K562 (cell line): ENCODE data around the gene KCNJ12. TPM values are rescaled to one million over a fixed set of nuclear protein-coding genes. Genes with fewer than 3 reads are reported as not detected.
"Not testable (repeated sequence)": the region's sequence is repeated elsewhere in the genome, so short reads cannot be mapped to it uniquely, and the experiment has no call there.

Source experiments
- ATAC-seq: fragments of 200-7000 bp; cut with Tn5 transposase; 3 replicates; pipeline ENCODE4 v1.9.1; 2020; ENCODE audit warnings: moderate library complexity
- BruUV-seq: library from RNA; stranded (reverse); fragments of 400-500 nt; replicated peaks from 2 replicates; lab custom pipeline; 2021; lab: Mats Ljungman, UMichigan
- CTCF ChIA-PET: fragments of 300-600 bp; formaldehyde crosslinking; extraction: SDS; loops from one replicate; lab custom pipeline; 2021; ENCODE audit warnings: low intra/inter-chr PET ratio; lab: Yijun Ruan, JAX
- POLR2A ChIA-PET: fragments of 300-600, 350-650 bp; sonication (Branson Sonifier 250); formaldehyde crosslinking; extraction: SDS; loops from one replicate; lab custom pipeline; 2021; ENCODE audit warnings: antibody characterized with exemption, inconsistent platforms; lab: Yijun Ruan, JAX
- DNase-seq, 4 experiments: peaks; one replicate each; pipeline versions ENCODE4 v3.0.0 to v3.0.0-alpha.2; 2011 to 2018; ENCODE audit warnings: low spot score in 3 of 4, mixed read lengths in 3 of 4; ENCODE audit errors: extremely low read depth in 1 of 4
- FAIRE-seq: peaks from 2 replicates; lab custom pipeline; 2011; peaks lifted over from hg19 to GRCh38; lab: Jason Lieb, UNC
- H2AFZ ChIP-seq: 2 replicates; pipeline ENCODE4 v1.6.0; 2011; ENCODE audit warnings: low read depth, low read length, control low read depth, inconsistent platforms
- H3K27ac ChIP-seq: fragments of 200-600 bp; 3 replicates; pipeline ENCODE4 v1.8.0; 2011; ENCODE audit warnings: low read depth, mild to moderate bottlenecking, control low read depth, inconsistent platforms, low read length, moderate library complexity, mixed read lengths; ENCODE audit errors: extremely low read depth
- H3K27me3 ChIP-seq, 2 experiments: fragments of 300-600 bp in 1 of 2; 2 replicates in 1 of 2; 3 replicates in 1 of 2; pipeline versions ENCODE4 v1.6.0 to v1.8.0; 2011; ENCODE audit warnings: inconsistent platforms in 2 of 2, low read length in 2 of 2, mild to moderate bottlenecking in 1 of 2, mixed read lengths in 1 of 2, moderate library complexity in 1 of 2; ENCODE audit not compliant: control insufficient read depth in 2 of 2, insufficient read depth in 2 of 2
- H3K36me3 ChIP-seq: fragments of 300-600 bp; 3 replicates; pipeline ENCODE4 v1.8.0; 2011; ENCODE audit warnings: mild to moderate bottlenecking, low read length, inconsistent platforms; ENCODE audit not compliant: control insufficient read depth, insufficient read depth
- H3K4me1 ChIP-seq, 2 experiments: fragments of 200-600 bp in 1 of 2; replicated peaks in 1 of 2; 2 replicates in 1 of 2; 3 replicates in 1 of 2; pipeline versions ENCODE4 v1.5.1 to v1.8.0; 2011; ENCODE audit warnings: inconsistent platforms in 2 of 2, low read length in 2 of 2, mild to moderate bottlenecking in 1 of 2, mixed read lengths in 1 of 2, moderate library complexity in 1 of 2; ENCODE audit not compliant: control insufficient read depth in 2 of 2, insufficient read depth in 2 of 2
- H3K4me2 ChIP-seq: 2 replicates; pipeline ENCODE4 v1.6.1; 2011; ENCODE audit warnings: low read length, control low read depth, inconsistent platforms, mixed read lengths; ENCODE audit not compliant: insufficient read depth
- H3K4me3 ChIP-seq: fragments of 200-600 bp; sonication (generic), shearing (Covaris generic); 2 replicates; pipeline ENCODE4 v1.5.1; 2016; ENCODE audit warnings: control low read depth, inconsistent platforms
- H3K79me2 ChIP-seq: fragments of 200-600 bp; 3 replicates; pipeline ENCODE4 v1.8.0; 2011; ENCODE audit warnings: low read length, inconsistent platforms; ENCODE audit not compliant: control insufficient read depth, insufficient read depth
- H3K9ac ChIP-seq, 2 experiments: 2 replicates each; pipeline versions ENCODE4 v1.6.0 to v1.6.1; 2011; ENCODE audit warnings: low read depth in 2 of 2, low read length in 2 of 2, control low read depth in 1 of 2, inconsistent platforms in 1 of 2, mild to moderate bottlenecking in 1 of 2, mixed read lengths in 1 of 2; ENCODE audit not compliant: insufficient read depth in 1 of 2
- H3K9me1 ChIP-seq: one replicate; pipeline ENCODE4 v1.6.0; 2011; ENCODE audit warnings: inconsistent platforms, mild to moderate bottlenecking, low read length, moderate library complexity; ENCODE audit not compliant: control insufficient read depth, insufficient read depth
- H3K9me3 ChIP-seq: replicated peaks from 2 replicates; pipeline ENCODE4 v1.5.1; 2011; ENCODE audit warnings: low read depth, low read length, inconsistent platforms; ENCODE audit not compliant: control insufficient read depth, insufficient read depth
- H4K20me1 ChIP-seq: replicated peaks from 2 replicates; pipeline ENCODE4 v1.6.1; 2011; ENCODE audit warnings: low read length, inconsistent platforms, mixed read lengths; ENCODE audit not compliant: control insufficient read depth, insufficient read depth
- WGBS: fragments of 100-300 bp; shearing (Covaris generic); methylation state at CpG from one replicate; pipeline ENCODE4 v1.1.6; 2016; ENCODE audit warnings: low coverage, mixed read lengths; ENCODE audit not compliant: insufficient coverage; ENCODE audit errors: missing lambda C conversion rate; 5-methylcytosine and 5-hydroxymethylcytosine counted together
- in situ Hi-C: fragments of 300-500 bp; cut with MboI; formaldehyde crosslinking; loops from 4 replicates; pipeline ENCODE4 v1.15.0; 2018; ENCODE audit warnings: inconsistent platforms, mixed read lengths
- intact Hi-C: fragments of 100-400 bp; cut with micrococcal nuclease; formaldehyde crosslinking; loops from 2 replicates; pipeline ENCODE4 v1.14.2; 2022
- polyA plus RNA-seq, 8 experiments: library from polyadenylated mRNA; depleted of rRNA in 4 of 8; stranded (reverse) in 5 of 8; unstranded in 3 of 8; fragments of >200 nt; fragmentation: Nextera tagmentation in 2 of 8; fragmentation: Illumina TruSeq in 1 of 8; extraction: Ambion mirVana in 2 of 8; extraction: Trizol in 1 of 8; gene quantifications; 2 replicates each; pipeline versions ENCODE4 v1.2.1 to v1.2.3, GENCODE V29; 2011 to 2014; ENCODE audit warnings: inconsistent platforms in 1 of 8, missing spikeins in 1 of 8
- total RNA-seq, 7 experiments: library from RNA; depleted of rRNA in 6 of 7; stranded (reverse); fragments of >200 nt in 6 of 7; fragmentation: Illumina TruSeq in 2 of 7; extraction: Trizol in 2 of 7; gene quantifications; 2 replicates each; pipeline versions ENCODE4 v1.2.1 to v1.2.3, GENCODE V29; 2011 to 2021; ENCODE audit warnings: low replicate concordance in 1 of 7

Gene KCNJ12
- total and polyA plus RNA-seq, 9 of the 15 experiments (the other 6 are each of a cell fraction or from before 2014, with no cell fraction given) = 0.02 TPM; not detected in 8

- 3% methylated on average over 12 of the region's 26 CpGs for WGBS
- H3K9me3 ChIP-seq, H3K4me1 ChIP-seq, H3K79me2 ChIP-seq, H3K4me2 ChIP-seq, H4K20me1 ChIP-seq, H3K9ac ChIP-seq, BruUV-seq, CTCF ChIA-PET, H3K9me1 ChIP-seq, H3K4me3 ChIP-seq, ATAC-seq, POLR2A ChIA-PET, FAIRE-seq, H3K27me3 ChIP-seq, H3K36me3 ChIP-seq, H2AFZ ChIP-seq, intact Hi-C loops, H3K27ac ChIP-seq, DNase-seq: not testable (repeated sequence)
- in situ Hi-C loops = loop anchor here (25.0 kb wide), 1 partner anchor 682 kb away; no protein-coding TSS in a partner anchor
Observed at GRCh38 chr17:21404956-21405731, 29.0 kb downstream of the KCNJ12 start.

DNA sequence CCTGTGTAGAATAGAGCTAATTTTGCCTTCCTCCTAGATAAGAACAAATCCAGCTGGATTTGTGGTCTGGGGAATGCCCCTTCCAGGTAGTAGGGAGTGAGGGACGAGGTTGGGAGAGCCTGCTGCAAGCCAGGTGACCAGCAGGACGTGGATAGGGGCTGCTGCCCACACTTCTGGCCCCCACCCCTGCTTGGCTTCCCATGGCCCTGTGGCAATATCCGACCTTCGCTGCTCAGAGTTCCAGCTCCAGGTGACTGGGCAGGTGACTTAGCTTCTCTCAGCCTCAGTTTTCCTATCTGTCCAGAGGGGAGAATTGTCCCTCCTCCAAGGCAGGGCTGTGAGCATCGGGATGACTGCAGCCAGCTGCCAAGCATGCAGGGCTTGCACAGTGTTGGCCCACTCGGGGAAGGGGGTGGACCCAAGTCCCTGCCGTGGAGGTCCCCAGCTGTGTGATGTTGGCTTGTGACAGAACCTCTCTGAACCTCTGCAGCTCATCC, 29.8 kb downstream of the KCNJ12 start:
- ATAC-seq, H3K27ac ChIP-seq, H3K4me3 ChIP-seq, H3K79me2 ChIP-seq, H3K4me2 ChIP-seq, DNase-seq, intact Hi-C loops, H3K9ac ChIP-seq, BruUV-seq, H3K27me3 ChIP-seq, FAIRE-seq, H3K4me1 ChIP-seq, H4K20me1 ChIP-seq, POLR2A ChIA-PET, CTCF ChIA-PET, H3K36me3 ChIP-seq, H2AFZ ChIP-seq, H3K9me1 ChIP-seq, H3K9me3 ChIP-seq: not testable (repeated sequence)
- 1% methylated on average over 7 of the region's 7 CpGs for WGBS
- in situ Hi-C loops = loop anchor here (25.0 kb wide), 1 partner anchor 681 kb away; no protein-coding TSS in a partner anchor

GRCh38 chr17:21406616-21407404, 30.7 kb downstream of the KCNJ12 start:
- H3K9me3 ChIP-seq, POLR2A ChIA-PET, DNase-seq, intact Hi-C loops, H2AFZ ChIP-seq, ATAC-seq, H4K20me1 ChIP-seq, H3K4me3 ChIP-seq, H3K36me3 ChIP-seq, BruUV-seq, H3K9me1 ChIP-seq, H3K4me1 ChIP-seq, FAIRE-seq, H3K4me2 ChIP-seq, CTCF ChIA-PET, H3K79me2 ChIP-seq, H3K27ac ChIP-seq, H3K27me3 ChIP-seq, H3K9ac ChIP-seq: not testable (repeated sequence)
- in situ Hi-C loops = loop anchor here (25.0 kb wide), 1 partner anchor 680 kb away; no protein-coding TSS in a partner anchor
- WGBS = 0% methylated on average over 3 of the region's 5 CpGs
